Caco-2 (cell line): ENCODE data around the gene ATP1B4. TPM values are rescaled to one million over a fixed set of nuclear protein-coding genes. Genes with fewer than 3 reads are reported as not detected.

Experiments
- BruUV-seq: library from RNA; stranded (reverse); fragments of 400-500 nt; replicated peaks from 2 replicates; lab custom pipeline; 2021; lab: Mats Ljungman, UMichigan
- CTCF ChIA-PET: fragments of 300-600 bp; sonication (Branson Sonifier 250); formaldehyde crosslinking; loops from one replicate; lab custom pipeline; 2022; ENCODE audit warnings: antibody characterized with exemption; lab: Charles Lee
- POLR2A ChIA-PET: fragments of 300-600 bp; sonication (Branson Sonifier 250); formaldehyde crosslinking; loops from one replicate; lab custom pipeline; 2022; ENCODE audit warnings: antibody characterized with exemption; lab: Charles Lee
- DNase-seq, 2 experiments: peaks; one replicate each; pipeline versions ENCODE4 v3.0.0 to v3.0.0-alpha.2; 2020 to 2022
- H3K27me3 ChIP-seq: replicated peaks from 2 replicates; pipeline ENCODE4 v1.6.0; 2011; ENCODE audit warnings: low read length; ENCODE audit not compliant: control insufficient read depth, insufficient read depth
- H3K36me3 ChIP-seq: 2 replicates; pipeline ENCODE4 v1.5.1; 2011; ENCODE audit warnings: low read length; ENCODE audit not compliant: control insufficient read depth, insufficient read depth
- H3K4me1 ChIP-seq: fragments of 250-450 bp; sonication (Bioruptor Pico); 2 replicates; pipeline ENCODE4 v1.5.1; 2020; ENCODE audit warnings: mild to moderate bottlenecking
- H3K4me3 ChIP-seq: 2 replicates; pipeline ENCODE4 v1.5.1; 2011; ENCODE audit warnings: low read depth, mild to moderate bottlenecking, control low read depth, low read length
- H3K9me3 ChIP-seq: fragments of 250-450 bp; sonication (Bioruptor Pico); 2 replicates; pipeline ENCODE4 v1.5.1; 2020; ENCODE audit warnings: mild to moderate bottlenecking, moderate library complexity
- H3K27ac Mint-ChIP-seq: one replicate; pipeline ENCODE4 v1.8.0; 2022; ENCODE audit warnings: mixed read lengths; ENCODE audit not compliant: unreplicated experiment
- H3K27me3 Mint-ChIP-seq: one replicate; pipeline ENCODE4 v1.8.0; 2022; ENCODE audit warnings: mixed read lengths; ENCODE audit not compliant: insufficient read depth, unreplicated experiment
- H3K36me3 Mint-ChIP-seq: one replicate; pipeline ENCODE4 v1.8.0; 2022; ENCODE audit warnings: mild to moderate bottlenecking, mixed read lengths; ENCODE audit not compliant: insufficient read depth, unreplicated experiment
- H3K4me1 Mint-ChIP-seq: one replicate; pipeline ENCODE4 v1.8.0; 2022; ENCODE audit warnings: low read depth, mixed read lengths; ENCODE audit not compliant: unreplicated experiment
- H3K4me3 Mint-ChIP-seq: one replicate; pipeline ENCODE4 v1.8.0; 2022; ENCODE audit warnings: mild to moderate bottlenecking, moderate library complexity, mixed read lengths; ENCODE audit not compliant: unreplicated experiment
- H3K9me3 Mint-ChIP-seq: one replicate; pipeline ENCODE4 v1.8.0; 2022; ENCODE audit warnings: mixed read lengths; ENCODE audit not compliant: unreplicated experiment
- CTCF ChIP-seq, 2 experiments: fragments of 200-600 bp in 1 of 2; IDR thresholded peaks; 1 replicate in 1 of 2; 2 replicates in 1 of 2; pipeline versions ENCODE4 v1.5.1 to v1.8.0; 2011 to 2022; ENCODE audit warnings: antibody characterized with exemption in 1 of 2, control low read depth in 1 of 2, inconsistent platforms in 1 of 2, low read depth in 1 of 2, low read length in 1 of 2, mild to moderate bottlenecking in 1 of 2, moderate library complexity in 1 of 2; ENCODE audit not compliant: insufficient read depth in 1 of 2, severe bottlenecking in 1 of 2, unreplicated experiment in 1 of 2
- intact Hi-C: fragments of 100-400 bp; cut with micrococcal nuclease; formaldehyde crosslinking; loops from one replicate; pipeline ENCODE4 v1.10.0; 2022; ENCODE audit not compliant: unreplicated experiment
- total RNA-seq: library from RNA; stranded (reverse); gene quantifications from 2 replicates; pipeline ENCODE4 v1.2.3, GENCODE V29; 2022

The ATP1B4 gene
- total RNA-seq, 1 experiment from 2014 or later: not detected

- Mint-ChIP-seq H3K4me3 (no peak overlapping the region), H3K4me1 (no peaks in the 10 kb centered on the region), H3K27ac (no peak overlapping the region), H3K36me3 (no peaks in the 10 kb centered on the region), H3K27me3 (peaks cover 2% of the 10 kb centered on the region), H3K9me3 (no peaks in the 10 kb centered on the region)
- no peaks in the 10 kb centered on the region for H3K27me3 ChIP-seq
- ChIA-PET CTCF (no interaction called here), POLR2A (no interaction called here)
- no peaks in the 10 kb centered on the region for H3K36me3 ChIP-seq
- intact Hi-C loops: no loop called here
- BruUV-seq: no TSS peak
- H3K4me3 ChIP-seq: no peak overlapping the region
- no peak for DNase-seq
- no peaks in the 10 kb centered on the region for H3K4me1 ChIP-seq
- no peaks in the 10 kb centered on the region for H3K9me3 ChIP-seq
- no peak for TF ChIP-seq CTCF (IDR thresholded peaks at IDR 0.05; ENCODE audit: insufficient read depth in 1 of 2, low read depth in 1 of 2, low read length in 1 of 2, severe bottlenecking in 1 of 2, unreplicated experiment in 1 of 2)
Measured at GRCh38 chrX:120350450-120351138, 11.3 kb upstream of the ATP1B4 start.

GRCh38 chrX:120356084-120356483 is 5.8 kb upstream of the ATP1B4 start:
- CTCF ChIA-PET: no interaction called here
- no peak overlapping the region for H3K4me3 Mint-ChIP-seq
- H3K36me3 ChIP-seq: no peaks in the 10 kb centered on the region

GRCh38 chrX:120357186-120357585 is 4.7 kb upstream of the ATP1B4 start:
- Histone ChIP-seq H3K9me3 (no peaks in the 10 kb centered on the region), H3K36me3 (no peaks in the 10 kb centered on the region), H3K4me3 (no peak overlapping the region), H3K4me1 (no peaks in the 10 kb centered on the region), H3K27me3 (no peaks in the 10 kb centered on the region)
- CTCF ChIA-PET: no interaction called here
- Mint-ChIP-seq H3K4me3 (no peak overlapping the region), H3K36me3 (no peaks in the 10 kb centered on the region), H3K9me3 (no peaks in the 10 kb centered on the region), H3K27ac (no peak overlapping the region), H3K27me3 (peaks cover 3% of the 10 kb centered on the region), H3K4me1 (no peaks in the 10 kb centered on the region)
- no peak for DNase-seq
- POLR2A ChIA-PET: no interaction called here
- TF ChIP-seq CTCF (IDR thresholded peaks at IDR 0.05; ENCODE audit: insufficient read depth in 1 of 2, low read depth in 1 of 2, low read length in 1 of 2, severe bottlenecking in 1 of 2, unreplicated experiment in 1 of 2): no peak
- intact Hi-C loops: no loop called here
- BruUV-seq: no TSS peak

More at GRCh38 chrX:120356084-120356483, 5.8 kb upstream of the ATP1B4 start:
- POLR2A ChIA-PET: no interaction called here
- Mint-ChIP-seq H3K36me3 (no peaks in the 10 kb centered on the region), H3K4me1 (no peaks in the 10 kb centered on the region), H3K27ac (no peak overlapping the region), H3K27me3 (peaks cover 2% of the 10 kb centered on the region), H3K9me3 (no peaks in the 10 kb centered on the region)
- Histone ChIP-seq H3K4me3 (no peak overlapping the region), H3K4me1 (no peaks in the 10 kb centered on the region), H3K27me3 (no peaks in the 10 kb centered on the region), H3K9me3 (no peaks in the 10 kb centered on the region)
- no peak for DNase-seq
- intact Hi-C loops: no loop called here
- no TSS peak for BruUV-seq
- TF ChIP-seq CTCF (IDR thresholded peaks at IDR 0.05; ENCODE audit: insufficient read depth in 1 of 2, low read depth in 1 of 2, low read length in 1 of 2, severe bottlenecking in 1 of 2, unreplicated experiment in 1 of 2): no peak
